Measurements from ENCODE around the gene KHK.

GRCh38 chr2:27071990-27072830, 14.4 kb upstream of the KHK start:
- TF ChIP-seq CTCF (IDR thresholded peaks at IDR 0.05) (no peak), POLR2A (IDR thresholded peaks at IDR 0.05) (no peak)
